Transverse colon (tissue), 4 donors: Measurements from ENCODE around the gene DENND1C. TPM values are rescaled to one million over a fixed set of nuclear protein-coding genes. Genes with fewer than 3 reads are reported as not detected.

Source experiments
- DNase-seq: peaks from one replicate; pipeline ENCODE4 v3.0.0-alpha.2; 2019
- H3K27ac ChIP-seq, 4 donors: fragments of 200-600 bp; sonication (generic); 2 replicates each; pipeline ENCODE4 v1.5.1; 2016 to 2018; ENCODE audit warnings: inconsistent platforms in 4 of 4
- H3K27me3 ChIP-seq: fragments of 200-600 bp; sonication (generic); 2 replicates; pipeline ENCODE4 v1.5.1; 2017; ENCODE audit warnings: inconsistent platforms
- H3K36me3 ChIP-seq, 4 donors: fragments of 200-600 bp; sonication (generic); 2 replicates each; pipeline ENCODE4 v1.5.1; 2017 to 2019; ENCODE audit warnings: inconsistent platforms in 4 of 4
- H3K4me1 ChIP-seq, 4 donors: fragments of 200-600 bp; sonication (generic); 2 replicates each; pipeline ENCODE4 v1.5.1; 2017 to 2020; ENCODE audit warnings: inconsistent platforms in 4 of 4
- H3K4me3 ChIP-seq, 4 donors: fragments of 200-600 bp; sonication (generic); 1 replicate in 1 of 4; 2 replicates in 3 of 4; pipeline versions ENCODE4 v1.5.1 to v1.6.1; 2017 to 2019; ENCODE audit warnings: inconsistent platforms in 4 of 4
- H3K9me3 ChIP-seq, 2 donors: fragments of 200-600 bp; sonication (generic); 2 replicates each; pipeline ENCODE4 v1.5.1; 2017 to 2019; ENCODE audit warnings: inconsistent platforms in 2 of 2
- CTCF ChIP-seq, 5 experiments: fragments of 200-600 bp in 3 of 5; fragments of 450-650 bp in 2 of 5; sonication (generic) in 3 of 5; IDR thresholded peaks; 1 replicate in 2 of 5; 2 replicates in 3 of 5; pipeline ENCODE4 v1.5.1; 2016 to 2017; ENCODE audit warnings: antibody characterized with exemption in 5 of 5, inconsistent platforms in 3 of 5, mild to moderate bottlenecking in 2 of 5, moderate library complexity in 1 of 5
- EP300 ChIP-seq: sonication (generic); formaldehyde crosslinking; IDR thresholded peaks from one replicate; pipeline ENCODE4 v1.6.1; 2017; ENCODE audit warnings: antibody characterized with exemption, low read depth
- POLR2A ChIP-seq: fragments of 450-650 bp; IDR thresholded peaks from one replicate; pipeline ENCODE4 v1.6.1; 2016; ENCODE audit warnings: antibody characterized with exemption, mild to moderate bottlenecking, moderate library complexity
- POLR2AphosphoS5 ChIP-seq, 3 donors: sonication (generic); formaldehyde crosslinking; IDR thresholded peaks; one replicate each; pipeline ENCODE4 v1.6.1; 2016; ENCODE audit warnings: antibody characterized with exemption in 3 of 3
- WGBS, 2 donors: methylation state at CpG; one replicate each; pipeline ENCODE4 v1.1.5; 2018; ENCODE audit warnings: low coverage in 1 of 2; 5-methylcytosine and 5-hydroxymethylcytosine counted together
- in situ Hi-C, 4 donors: fragments of 200-750 bp; cut with MboI; loops; one replicate each; pipeline versions ENCODE4 v1.15.0 to v1.15.1; 2017; ENCODE audit warnings: low sequenced_read_pairs in 3 of 4, low pct_ligation_motif_present in 1 of 4, low pct_unique_long_range_greater_than_20kb in 1 of 4
- intact Hi-C: fragments of 100-400 bp; cut with DNase I; formaldehyde crosslinking; loops from one replicate; pipeline ENCODE4 v1.15.1; 2023; ENCODE audit warnings: low total_unique reads
- total RNA-seq, 4 donors: library from RNA; depleted of rRNA; stranded (reverse); fragments of >200 nt; gene quantifications; one replicate each; pipeline ENCODE4 v1.1.0, GENCODE V29; 2016

DENND1C gene
- total RNA-seq, 4 donors from 2014 or later: 0.40 to 7.5 (median 5.0) TPM

GRCh38 chr19:6458695-6459261 is 22.8 kb downstream of the DENND1C start:
- Histone ChIP-seq H3K9me3 (no peaks in the 10 kb centered on the region), H3K4me1 (peaks cover 9 to 34% (median 24%) of the 10 kb centered on the region in 4 donors), H3K27me3 (peaks cover 6% of the 10 kb centered on the region), H3K27ac (peak overlapping the region; percentile 82 to 92 (median 90)), H3K36me3 (peaks cover 0 to 15% (median 7%) of the 10 kb centered on the region in 4 donors), H3K4me3 (peak overlapping the region; percentile 50 to 86 (median 77))
- DNase-seq: peak; percentile 62
- intact Hi-C loops (loop anchor here (5.0 kb wide), 1 partner anchor 1486 kb away; no protein-coding TSS in a partner anchor), in situ Hi-C loops (no loop called here)
- TF ChIP-seq EP300: no peak
- peak; percentile 24 for TF ChIP-seq POLR2A
- TF ChIP-seq POLR2AphosphoS5 (IDR thresholded peaks at IDR 0.05): peak in 1 of 3 donors; percentile 17
- peak in 2 of 5 experiments; percentile 30 to 38 for TF ChIP-seq CTCF (IDR thresholded peaks at IDR 0.05)
- 36 to 51% methylated on average over 4 to 12 of the region's 16 CpGs for WGBS, 2 donors

GRCh38 chr19:6457958-6458694 is 23.5 kb downstream of the DENND1C start:
- intact Hi-C loops (loop anchor here (5.0 kb wide), 1 partner anchor 1486 kb away; no protein-coding TSS in a partner anchor), in situ Hi-C loops (no loop called here)
- TF ChIP-seq CTCF (IDR thresholded peaks at IDR 0.05): no peak
- 73% methylated on average over 17 of the region's 17 CpGs; no CpG with 5 or more reads in 1 of the 2 donors for WGBS, 2 donors
- no peak for DNase-seq
- Histone ChIP-seq H3K36me3 (peaks cover 0 to 22% (median 7%) of the 10 kb centered on the region in 4 donors), H3K27ac (peak overlapping the region; percentile 82 to 92 (median 90)), H3K4me3 (peak overlapping the region in 2 of 4 donors; percentile 78 to 86), H3K27me3 (no peaks in the 10 kb centered on the region), H3K4me1 (peaks cover 9 to 29% (median 22%) of the 10 kb centered on the region in 4 donors), H3K9me3 (no peaks in the 10 kb centered on the region)

GRCh38 chr19:6455924-6456323 is 25.7 kb downstream of the DENND1C start:
- H3K4me3 ChIP-seq: no peak overlapping the region
- no peaks in the 10 kb centered on the region for H3K9me3 ChIP-seq
- H3K27ac ChIP-seq: no peak overlapping the region
- H3K4me1 ChIP-seq: peaks cover 9 to 21% (median 14%) of the 10 kb centered on the region in 4 donors
- no peak for DNase-seq
- intact Hi-C loops: loop anchor here (5.0 kb wide), 1 partner anchor 1484 kb away; no protein-coding TSS in a partner anchor
- 93 to 98% methylated on average over 3 to 15 of the region's 15 CpGs for WGBS, 2 donors
- TF ChIP-seq POLR2AphosphoS5 (IDR thresholded peaks at IDR 0.05) (no peak), EP300 (no peak), POLR2A (no peak), CTCF (IDR thresholded peaks at IDR 0.05) (no peak)
- in situ Hi-C loops: no loop called here
- peaks cover 0 to 28% (median 7%) of the 10 kb centered on the region in 4 donors for H3K36me3 ChIP-seq
- no peaks in the 10 kb centered on the region for H3K27me3 ChIP-seq

- WGBS, 2 donors: 99% methylated on average over 11 of the region's 11 CpGs; no CpG with 5 or more reads in 1 of the 2 donors
- Histone ChIP-seq H3K4me1 (peaks cover 9 to 13% (median 10%) of the 10 kb centered on the region in 4 donors), H3K27me3 (no peaks in the 10 kb centered on the region), H3K9me3 (no peaks in the 10 kb centered on the region), H3K36me3 (peaks cover 0 to 28% (median 7%) of the 10 kb centered on the region in 4 donors), H3K4me3 (no peak overlapping the region), H3K27ac (no peak overlapping the region)
- in situ Hi-C loops (no loop called here), intact Hi-C loops (no loop called here)
- TF ChIP-seq EP300 (no peak), POLR2AphosphoS5 (IDR thresholded peaks at IDR 0.05) (no peak), CTCF (IDR thresholded peaks at IDR 0.05) (no peak), POLR2A (no peak)
- DNase-seq: no peak
These were observed 27.5 kb downstream of the DENND1C start for GRCh38 chr19:6453951-6454565.
